ENCODE data around the gene ATP11A.

ATP11A gene

GRCh38 chr13:112744168-112745021 lies 54.6 kb downstream of the ATP11A start:
- DNase-seq: no peak

DNA sequence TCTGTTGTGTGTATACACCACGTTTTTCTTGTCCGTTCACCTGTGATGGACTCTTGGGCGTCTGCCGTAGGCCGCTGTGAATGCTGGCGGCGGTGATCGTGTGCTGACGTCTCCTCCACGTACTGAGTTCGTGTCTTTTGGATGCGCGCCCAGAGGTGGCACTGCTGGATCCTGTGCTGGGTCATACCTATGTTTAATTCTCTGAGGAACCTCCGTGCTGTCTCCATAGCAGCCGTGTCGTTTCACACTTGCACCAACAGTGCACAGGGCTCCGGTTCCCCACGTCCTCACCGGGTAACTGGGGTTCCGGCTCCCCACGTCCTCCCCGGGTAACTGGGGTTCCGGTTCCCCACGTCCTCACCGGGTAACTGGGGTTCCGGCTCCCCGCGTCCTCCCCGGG lies 56.2 kb downstream of the ATP11A start:
- no peak for DNase-seq

GRCh38 chr13:112747256-112747655 lies 57.4 kb downstream of the ATP11A start:
- no peak for DNase-seq

GRCh38 chr13:112748947-112749735 lies 59.3 kb downstream of the ATP11A start:
- DNase-seq: no peak

GRCh38 chr13:112750570-112750969 lies 60.7 kb downstream of the ATP11A start:
- DNase-seq: no peak

DNA sequence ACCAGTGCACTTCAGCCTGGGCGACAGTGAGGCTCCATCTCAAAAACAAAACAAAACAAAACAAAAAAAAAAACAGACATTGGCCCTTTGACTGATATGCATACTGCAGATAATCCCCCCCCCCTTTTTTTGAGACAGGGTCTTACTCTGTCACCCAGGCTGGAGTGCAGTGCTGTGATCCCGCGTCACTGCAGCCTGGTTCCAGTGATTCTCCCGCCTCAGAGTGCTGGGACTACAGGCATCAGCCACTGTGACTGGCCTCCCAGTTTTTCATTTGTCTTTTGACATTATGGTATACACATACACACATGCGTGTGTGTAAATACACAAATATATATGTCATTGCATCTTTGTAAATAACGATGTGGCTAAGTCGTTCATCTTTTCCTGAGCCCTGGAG lies 61.8 kb downstream of the ATP11A start:
- no peak for DNase-seq

GRCh38 chr13:112752211-112752610 lies 62.4 kb downstream of the ATP11A start:
- DNase-seq: no peak

GRCh38 chr13:112752711-112753541 lies 63.1 kb downstream of the ATP11A start:
- DNase-seq: no peak

DNA sequence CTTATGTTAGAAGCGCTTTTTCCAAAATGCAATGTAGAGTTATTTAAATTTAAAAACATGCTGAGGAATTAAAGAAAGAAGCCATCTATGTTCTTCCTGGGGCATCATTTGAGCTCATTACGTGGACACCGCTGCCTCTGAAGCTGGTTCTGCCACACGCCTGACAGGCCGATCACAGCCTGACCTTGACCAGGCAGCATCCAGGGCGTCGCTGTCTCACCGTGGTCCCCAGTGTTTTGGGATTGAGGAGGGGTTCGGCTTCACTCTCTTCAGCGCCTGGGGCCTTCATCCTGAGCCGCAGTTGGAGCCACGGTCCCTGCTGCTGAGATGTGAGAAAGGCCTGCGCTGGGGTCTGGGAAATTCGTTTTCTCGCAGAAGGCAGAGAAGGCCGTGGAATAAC lies 64.0 kb downstream of the ATP11A start:
- DNase-seq: no peak

DNA sequence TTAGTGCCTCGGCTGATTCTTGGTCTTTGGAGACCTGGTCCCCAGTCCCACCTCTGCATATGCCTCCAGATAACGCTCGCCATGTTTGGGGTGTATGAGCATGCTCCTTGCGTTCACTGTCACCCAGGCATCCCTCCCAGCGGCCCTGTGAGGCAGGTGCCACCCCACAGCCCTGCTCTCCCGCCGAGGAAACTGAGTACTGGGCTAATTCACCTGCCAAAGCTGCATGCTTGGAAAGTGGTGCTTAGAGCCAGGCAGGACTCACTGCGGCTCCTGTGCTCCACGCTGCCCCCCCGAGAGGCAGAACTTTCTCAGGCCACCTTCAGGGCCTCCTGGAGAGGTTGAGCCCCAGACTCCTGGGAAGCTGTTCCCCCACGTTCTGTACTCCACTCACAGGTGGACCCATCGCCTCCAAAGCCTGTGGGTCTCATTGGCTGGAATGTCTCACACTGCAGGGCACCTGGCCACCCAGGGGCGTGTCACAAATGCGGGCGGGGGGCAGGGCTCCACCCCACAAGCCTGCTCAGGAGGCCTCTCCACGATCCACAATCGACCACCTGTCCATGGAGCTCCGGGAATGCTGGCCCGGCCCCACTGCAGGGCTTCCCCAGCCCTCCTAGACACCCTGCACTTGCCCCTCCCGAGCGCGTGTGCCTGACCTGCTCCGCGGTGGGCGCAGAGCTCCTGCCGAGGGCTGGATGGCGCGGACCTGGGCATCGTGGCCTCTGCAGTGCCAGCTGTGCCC lies 64.6 kb downstream of the ATP11A start:
- DNase-seq: no peak

- DNase-seq: no peak
Measured at GRCh38 chr13:112755331-112755730, 65.5 kb downstream of the ATP11A start.

- DNase-seq: no peak
Measured at GRCh38 chr13:112756081-112756480, 66.2 kb downstream of the ATP11A start.

GRCh38 chr13:112756511-112756966 lies 66.7 kb downstream of the ATP11A start:
- no peak for DNase-seq

DNA sequence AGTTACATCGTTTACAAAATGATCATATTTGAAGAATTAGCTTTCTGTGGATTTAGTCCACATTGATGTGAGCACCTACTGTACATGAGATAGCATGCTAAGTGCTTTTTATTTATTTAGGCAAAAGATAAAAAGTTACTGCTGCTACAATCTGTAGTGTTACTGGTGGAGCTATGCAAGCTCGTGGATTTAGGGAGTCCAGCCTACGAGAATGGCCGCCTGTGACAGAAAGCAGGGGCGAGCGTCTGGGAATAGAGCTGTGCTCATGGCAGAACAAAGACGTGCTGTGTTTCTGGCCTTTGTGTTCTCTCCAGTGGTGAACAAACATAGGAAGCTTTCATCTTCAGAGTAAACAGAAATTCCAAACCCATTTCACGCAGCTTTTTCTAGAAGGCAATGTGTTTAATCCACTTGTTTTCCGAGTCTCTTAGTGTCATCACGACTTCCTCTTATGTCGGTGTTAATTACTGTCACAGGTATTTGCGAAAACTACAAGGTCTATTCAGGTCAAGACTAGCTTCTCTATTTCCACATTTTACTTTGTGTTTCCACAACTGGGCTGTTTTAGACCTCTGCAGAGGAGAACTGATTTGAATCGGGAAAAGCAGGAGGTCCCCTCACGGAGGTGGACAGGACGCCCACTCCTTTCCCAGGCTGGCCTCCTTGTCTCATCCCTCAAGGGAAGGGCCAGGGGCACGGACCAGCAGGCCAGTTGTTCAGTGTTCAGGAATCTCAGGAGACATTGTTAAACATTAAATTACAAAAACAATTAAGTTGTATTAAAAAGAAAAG lies 67.3 kb downstream of the ATP11A start:
- DNase-seq: no peak

DNA sequence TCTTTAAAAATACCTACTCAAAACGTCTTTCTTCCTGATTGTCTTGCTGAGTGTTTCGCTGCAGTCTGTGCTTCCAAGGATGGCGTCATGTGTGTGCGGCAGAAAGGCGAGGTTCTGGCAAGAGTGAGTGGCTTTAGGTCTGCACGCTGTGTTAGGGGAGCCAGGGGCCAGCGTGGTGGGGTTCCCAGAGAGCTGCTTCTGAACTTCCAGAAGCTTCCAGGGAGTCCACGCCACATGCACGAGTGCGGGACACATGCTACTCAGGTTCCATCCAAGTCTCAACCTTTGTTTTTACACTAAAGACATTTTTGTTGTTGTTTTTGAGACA lies 67.9 kb downstream of the ATP11A start:
- DNase-seq: no peak

GRCh38 chr13:112759053-112759452 lies 69.2 kb downstream of the ATP11A start:
- DNase-seq: no peak

- no peak for DNase-seq
Measured at GRCh38 chr13:112759827-112760226, 70.0 kb downstream of the ATP11A start.

DNA sequence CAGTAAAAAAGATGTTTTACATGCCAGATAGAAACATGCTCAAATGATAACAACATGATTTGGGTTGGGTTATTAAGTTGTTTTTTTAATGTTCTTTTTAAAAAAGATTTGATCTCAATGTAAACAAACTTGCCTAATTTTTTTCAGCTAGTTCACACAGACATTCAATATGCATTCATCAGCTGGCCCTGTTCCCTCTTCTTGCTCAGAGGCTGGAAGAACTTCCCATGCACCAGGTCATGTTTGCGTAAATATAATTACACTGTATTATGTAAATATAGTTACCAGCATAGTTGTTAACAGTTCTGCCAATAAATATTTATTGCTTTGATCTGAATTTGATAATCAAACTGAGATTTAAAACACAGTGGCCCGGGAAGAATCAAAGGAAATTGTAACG lies 70.6 kb downstream of the ATP11A start:
- no peak for DNase-seq

- no peak for DNase-seq
Measured at GRCh38 chr13:112760931-112761330, 71.1 kb downstream of the ATP11A start.

- no peak for DNase-seq
Measured at GRCh38 chr13:112761701-112762689, 72.2 kb downstream of the ATP11A start.
